ENCODE results near the gene NTRK3.

The NTRK3 gene

GRCh38 chr15:87916208-87916607 lies 340.3 kb downstream of the NTRK3 start:
- TF ChIP-seq GATA1 (IDR thresholded peaks at IDR 0.05; ENCODE audit: low read depth, low read length), result no peak
- TF ChIP-seq POLR2A (IDR thresholded peaks at IDR 0.05; ENCODE audit: low read length), result no peak
- DNase-seq, result no peak

DNA sequence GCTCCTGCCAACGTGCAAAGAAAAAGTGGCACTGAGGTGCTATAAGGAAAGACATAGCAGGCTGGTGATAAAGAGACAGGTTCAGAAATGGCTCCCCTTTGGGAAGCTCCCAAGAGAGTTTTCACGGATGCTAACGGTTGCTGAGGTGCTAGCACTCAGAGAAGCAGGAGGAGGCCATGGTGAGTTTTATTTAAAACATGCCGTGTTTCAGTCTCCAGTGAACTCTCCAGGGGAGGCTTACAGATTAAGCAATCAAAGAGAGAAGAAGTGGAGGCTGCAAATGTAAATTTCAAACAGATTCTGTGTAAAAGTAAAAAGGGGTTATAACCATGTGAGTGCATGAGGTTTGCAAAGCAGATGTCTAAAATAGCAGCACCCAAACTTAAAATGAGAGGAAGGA lies 346.2 kb downstream of the NTRK3 start:
- DNase-seq, result no peak
- TF ChIP-seq POLR2A (IDR thresholded peaks at IDR 0.05; ENCODE audit: low read length), result no peak

GRCh38 chr15:87907676-87908446 lies 348.7 kb downstream of the NTRK3 start:
- TF ChIP-seq POLR2A (IDR thresholded peaks at IDR 0.05; ENCODE audit: low read length), result no peak
- no peak for TF ChIP-seq GATA1 (IDR thresholded peaks at IDR 0.05; ENCODE audit: low read depth, low read length)
- DNase-seq, result no peak

DNA sequence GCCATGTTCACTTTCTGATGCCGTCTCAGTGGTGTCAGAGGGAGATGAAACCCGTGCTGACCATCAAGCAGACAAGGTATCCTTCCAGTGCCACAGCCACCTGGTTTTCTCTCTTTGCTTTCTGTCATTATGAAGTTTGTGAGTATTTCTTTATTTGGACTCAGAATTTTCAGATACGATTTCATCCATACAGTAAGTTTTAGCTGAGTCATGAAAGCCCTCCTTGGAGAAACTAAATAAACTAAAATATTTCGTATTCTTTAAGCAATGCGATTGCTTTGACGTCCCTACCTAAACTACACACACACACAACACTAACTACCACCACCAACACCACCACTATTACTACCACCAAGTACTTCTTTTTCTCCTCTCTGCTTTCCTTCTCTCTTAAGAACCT lies 350.1 kb downstream of the NTRK3 start:
- TF ChIP-seq GATA1 (IDR thresholded peaks at IDR 0.05; ENCODE audit: low read depth, low read length), result no peak
- TF ChIP-seq POLR2A (IDR thresholded peaks at IDR 0.05; ENCODE audit: low read length), result no peak

GRCh38 chr15:87902772-87903426 lies 353.6 kb downstream of the NTRK3 start:
- no peak for DNase-seq
- TF ChIP-seq GATA1 (IDR thresholded peaks at IDR 0.05; ENCODE audit: low read depth, low read length) (no peak), POLR2A (IDR thresholded peaks at IDR 0.05; ENCODE audit: low read length) (no peak)

More for the DNA sequence above, 350.1 kb downstream of the NTRK3 start:
- DNase-seq, result no peak

- DNase-seq, result no peak
- TF ChIP-seq GATA1 (IDR thresholded peaks at IDR 0.05; ENCODE audit: low read depth, low read length) (no peak), POLR2A (IDR thresholded peaks at IDR 0.05; ENCODE audit: low read length) (no peak)
Measured at GRCh38 chr15:87901926-87902690, 354.4 kb downstream of the NTRK3 start.

GRCh38 chr15:87901008-87901407 lies 355.5 kb downstream of the NTRK3 start:
- no peak for DNase-seq

GRCh38 chr15:87896936-87897335 lies 359.6 kb downstream of the NTRK3 start:
- TF ChIP-seq POLR2A (IDR thresholded peaks at IDR 0.05; ENCODE audit: low read length) (no peak), GATA1 (IDR thresholded peaks at IDR 0.05; ENCODE audit: low read depth, low read length) (no peak)

More at GRCh38 chr15:87901008-87901407, 355.5 kb downstream of the NTRK3 start:
- TF ChIP-seq GATA1 (IDR thresholded peaks at IDR 0.05; ENCODE audit: low read depth, low read length), result no peak
- no peak for TF ChIP-seq POLR2A (IDR thresholded peaks at IDR 0.05; ENCODE audit: low read length)

GRCh38 chr15:87887177-87887576 lies 369.4 kb downstream of the NTRK3 start:
- TF ChIP-seq POLR2A (IDR thresholded peaks at IDR 0.05; ENCODE audit: low read length) (no peak), GATA1 (IDR thresholded peaks at IDR 0.05; ENCODE audit: low read depth, low read length) (no peak)
- no peak for DNase-seq

More at GRCh38 chr15:87896936-87897335, 359.6 kb downstream of the NTRK3 start:
- no peak for DNase-seq

DNA sequence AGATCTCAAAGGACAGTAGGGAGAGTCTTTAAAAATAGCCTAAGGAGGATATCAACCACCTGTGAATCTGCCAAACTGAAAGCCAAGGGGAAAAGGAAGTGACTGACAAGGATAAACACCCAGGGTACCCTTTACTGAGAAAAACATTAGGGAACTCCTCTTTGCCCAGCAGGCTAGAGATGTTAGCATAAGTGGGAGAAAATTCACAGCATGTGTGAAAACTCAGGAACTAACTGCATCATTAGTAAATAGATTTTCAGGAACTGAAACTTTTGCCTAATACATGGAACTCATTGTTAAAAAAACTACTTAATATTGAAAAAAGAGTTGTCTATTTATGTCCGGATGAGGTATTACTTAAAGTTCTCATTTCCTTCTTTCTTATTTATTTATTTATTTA lies 375.5 kb downstream of the NTRK3 start:
- TF ChIP-seq POLR2A (IDR thresholded peaks at IDR 0.05; ENCODE audit: low read length), result no peak
- TF ChIP-seq GATA1 (IDR thresholded peaks at IDR 0.05; ENCODE audit: low read depth, low read length), result no peak

GRCh38 chr15:87877822-87878542 lies 378.6 kb downstream of the NTRK3 start:
- no peak for TF ChIP-seq GATA1 (IDR thresholded peaks at IDR 0.05; ENCODE audit: low read depth, low read length)
- no peak for TF ChIP-seq POLR2A (IDR thresholded peaks at IDR 0.05; ENCODE audit: low read length)
- DNase-seq, result no peak

More for the DNA sequence above, 375.5 kb downstream of the NTRK3 start:
- DNase-seq, result no peak

DNA sequence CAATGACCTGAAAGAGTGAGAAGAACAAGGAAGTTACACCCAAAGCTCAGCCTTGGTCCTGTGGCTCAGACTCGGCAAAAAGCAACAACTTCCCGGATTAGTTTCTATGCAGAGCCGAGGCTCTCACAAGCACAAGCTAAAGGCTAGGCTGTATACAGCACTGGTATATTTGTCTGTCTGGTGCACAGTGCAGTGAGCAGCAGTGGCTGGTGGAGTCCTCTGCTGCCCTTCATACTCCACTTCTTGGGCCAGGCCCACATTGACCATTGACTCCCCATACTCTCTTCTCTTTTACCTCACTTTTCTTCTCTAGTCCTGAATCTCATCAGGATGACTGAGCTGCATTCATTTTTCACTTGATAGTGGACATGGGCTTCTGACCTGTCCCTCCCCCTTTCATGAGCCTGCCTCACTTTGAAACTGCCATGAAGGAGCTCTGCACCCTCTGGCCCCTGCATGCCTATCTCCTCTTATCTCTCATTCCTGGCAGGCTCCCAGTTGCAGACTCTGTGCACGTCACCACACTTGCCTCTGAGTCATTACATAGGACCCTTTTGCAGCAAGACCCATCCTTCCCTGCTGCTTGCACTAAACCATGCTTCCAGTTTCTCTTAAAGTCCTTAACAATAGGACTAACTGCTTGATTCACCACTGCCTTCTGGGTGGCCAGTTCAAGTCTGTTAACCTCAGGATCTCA lies 379.3 kb downstream of the NTRK3 start:
- peak; percentile 67 to 68 for DNase-seq
- TF ChIP-seq GATA1 (IDR thresholded peaks at IDR 0.05; ENCODE audit: low read depth, low read length) (no peak), POLR2A (IDR thresholded peaks at IDR 0.05; ENCODE audit: low read length) (no peak)

Measured in erythroblast (primary cell).